Ishikawa (cell line): ENCODE data around the gene MID2.

Source experiments
- CEBPB ChIP-seq: IDR thresholded peaks from 2 replicates; pipeline ENCODE4 v1.6.1; 2012
- CREB1 ChIP-seq: IDR thresholded peaks from 2 replicates; pipeline ENCODE4 v1.6.1; 2012; ENCODE audit warnings: low read depth
- EGR1 ChIP-seq: IDR thresholded peaks from 2 replicates; pipeline ENCODE4 v1.6.1; 2012
- FOXM1 ChIP-seq: IDR thresholded peaks from 2 replicates; pipeline ENCODE4 v1.6.1; 2012; ENCODE audit warnings: low read depth, borderline replicate concordance
- NFIC ChIP-seq: IDR thresholded peaks from 2 replicates; pipeline ENCODE4 v1.6.1; 2012
- RAD21 ChIP-seq: IDR thresholded peaks from 2 replicates; pipeline ENCODE4 v1.6.1; 2012; ENCODE audit warnings: low read depth
- TAF1 ChIP-seq: IDR thresholded peaks from 2 replicates; pipeline ENCODE4 v1.6.1; 2012; ENCODE audit warnings: low read depth, mild to moderate bottlenecking
- TCF12 ChIP-seq: IDR thresholded peaks from 2 replicates; pipeline ENCODE4 v1.6.1; 2012; ENCODE audit warnings: low read depth
- YY1 ChIP-seq: IDR thresholded peaks from 2 replicates; pipeline ENCODE4 v1.6.1; 2012; ENCODE audit warnings: low read depth
- ZBTB7A ChIP-seq: IDR thresholded peaks from 2 replicates; pipeline ENCODE4 v1.6.1; 2012; ENCODE audit warnings: low read depth
- TF ChIP-seq, protein P1 (sequence below): IDR thresholded peaks from 2 replicates; pipeline ENCODE4 v1.6.1; 2012; ENCODE audit warnings: low read depth, mild to moderate bottlenecking
- TF ChIP-seq, protein P2 (sequence below): IDR thresholded peaks from 2 replicates; pipeline ENCODE4 v1.6.1; 2012
- TF ChIP-seq, protein P3 (sequence below): IDR thresholded peaks from 2 replicates; pipeline ENCODE4 v1.6.1; 2012

DNA sequence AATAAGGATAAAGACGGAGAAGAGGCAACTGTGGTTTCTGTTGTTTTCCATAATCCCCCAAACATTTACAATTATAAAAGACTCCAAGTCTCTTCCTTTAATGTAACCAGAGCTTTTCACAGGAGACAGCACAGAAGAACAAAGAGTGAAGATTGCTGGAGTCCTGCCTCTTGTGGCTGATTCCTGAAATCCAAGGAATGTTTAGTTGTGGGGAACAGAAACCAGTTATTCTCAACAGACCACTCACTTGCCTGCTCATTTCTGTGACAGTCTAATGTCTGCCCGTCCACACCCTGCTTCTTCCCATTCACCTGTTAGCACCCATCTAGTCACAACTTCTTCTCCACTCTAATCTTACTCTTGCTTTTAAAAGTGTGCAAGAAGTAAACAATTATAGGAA is 144.4 kb downstream of the MID2 start:
- TF ChIP-seq, protein P1, sequence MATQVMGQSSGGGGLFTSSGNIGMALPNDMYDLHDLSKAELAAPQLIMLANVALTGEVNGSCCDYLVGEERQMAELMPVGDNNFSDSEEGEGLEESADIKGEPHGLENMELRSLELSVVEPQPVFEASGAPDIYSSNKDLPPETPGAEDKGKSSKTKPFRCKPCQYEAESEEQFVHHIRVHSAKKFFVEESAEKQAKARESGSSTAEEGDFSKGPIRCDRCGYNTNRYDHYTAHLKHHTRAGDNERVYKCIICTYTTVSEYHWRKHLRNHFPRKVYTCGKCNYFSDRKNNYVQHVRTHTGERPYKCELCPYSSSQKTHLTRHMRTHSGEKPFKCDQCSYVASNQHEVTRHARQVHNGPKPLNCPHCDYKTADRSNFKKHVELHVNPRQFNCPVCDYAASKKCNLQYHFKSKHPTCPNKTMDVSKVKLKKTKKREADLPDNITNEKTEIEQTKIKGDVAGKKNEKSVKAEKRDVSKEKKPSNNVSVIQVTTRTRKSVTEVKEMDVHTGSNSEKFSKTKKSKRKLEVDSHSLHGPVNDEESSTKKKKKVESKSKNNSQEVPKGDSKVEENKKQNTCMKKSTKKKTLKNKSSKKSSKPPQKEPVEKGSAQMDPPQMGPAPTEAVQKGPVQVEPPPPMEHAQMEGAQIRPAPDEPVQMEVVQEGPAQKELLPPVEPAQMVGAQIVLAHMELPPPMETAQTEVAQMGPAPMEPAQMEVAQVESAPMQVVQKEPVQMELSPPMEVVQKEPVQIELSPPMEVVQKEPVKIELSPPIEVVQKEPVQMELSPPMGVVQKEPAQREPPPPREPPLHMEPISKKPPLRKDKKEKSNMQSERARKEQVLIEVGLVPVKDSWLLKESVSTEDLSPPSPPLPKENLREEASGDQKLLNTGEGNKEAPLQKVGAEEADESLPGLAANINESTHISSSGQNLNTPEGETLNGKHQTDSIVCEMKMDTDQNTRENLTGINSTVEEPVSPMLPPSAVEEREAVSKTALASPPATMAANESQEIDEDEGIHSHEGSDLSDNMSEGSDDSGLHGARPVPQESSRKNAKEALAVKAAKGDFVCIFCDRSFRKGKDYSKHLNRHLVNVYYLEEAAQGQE = no peak
- TF ChIP-seq, protein P2, sequence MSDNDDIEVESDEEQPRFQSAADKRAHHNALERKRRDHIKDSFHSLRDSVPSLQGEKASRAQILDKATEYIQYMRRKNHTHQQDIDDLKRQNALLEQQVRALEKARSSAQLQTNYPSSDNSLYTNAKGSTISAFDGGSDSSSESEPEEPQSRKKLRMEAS = no peak
- no peak for TF ChIP-seq FOXM1
- TF ChIP-seq EGR1 = no peak
- TF ChIP-seq YY1 = no peak
- no peak for TF ChIP-seq TAF1
- TF ChIP-seq, protein P3, sequence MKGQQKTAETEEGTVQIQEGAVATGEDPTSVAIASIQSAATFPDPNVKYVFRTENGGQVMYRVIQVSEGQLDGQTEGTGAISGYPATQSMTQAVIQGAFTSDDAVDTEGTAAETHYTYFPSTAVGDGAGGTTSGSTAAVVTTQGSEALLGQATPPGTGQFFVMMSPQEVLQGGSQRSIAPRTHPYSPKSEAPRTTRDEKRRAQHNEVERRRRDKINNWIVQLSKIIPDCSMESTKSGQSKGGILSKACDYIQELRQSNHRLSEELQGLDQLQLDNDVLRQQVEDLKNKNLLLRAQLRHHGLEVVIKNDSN = no peak
- TF ChIP-seq ZBTB7A = no peak
- TF ChIP-seq TCF12 = no peak
- TF ChIP-seq CEBPB = no peak
- no peak for TF ChIP-seq CREB1
- TF ChIP-seq NFIC = no peak
- TF ChIP-seq RAD21 = no peak
